Bronchus fibroblast of lung (primary cell): ENCODE data around the gene ADK. TPM values are rescaled to one million over a fixed set of nuclear protein-coding genes. Genes with fewer than 3 reads are reported as not detected.

Experiments used
- total RNA-seq: library from RNA; depleted of rRNA; stranded (reverse); fragments of >200 nt; gene quantifications from 2 replicates; pipeline ENCODE4 v1.2.3, GENCODE V29; 2015

The ADK gene
- 32.3 and 32.6 TPM in 2 replicates for total RNA-seq

DNA sequence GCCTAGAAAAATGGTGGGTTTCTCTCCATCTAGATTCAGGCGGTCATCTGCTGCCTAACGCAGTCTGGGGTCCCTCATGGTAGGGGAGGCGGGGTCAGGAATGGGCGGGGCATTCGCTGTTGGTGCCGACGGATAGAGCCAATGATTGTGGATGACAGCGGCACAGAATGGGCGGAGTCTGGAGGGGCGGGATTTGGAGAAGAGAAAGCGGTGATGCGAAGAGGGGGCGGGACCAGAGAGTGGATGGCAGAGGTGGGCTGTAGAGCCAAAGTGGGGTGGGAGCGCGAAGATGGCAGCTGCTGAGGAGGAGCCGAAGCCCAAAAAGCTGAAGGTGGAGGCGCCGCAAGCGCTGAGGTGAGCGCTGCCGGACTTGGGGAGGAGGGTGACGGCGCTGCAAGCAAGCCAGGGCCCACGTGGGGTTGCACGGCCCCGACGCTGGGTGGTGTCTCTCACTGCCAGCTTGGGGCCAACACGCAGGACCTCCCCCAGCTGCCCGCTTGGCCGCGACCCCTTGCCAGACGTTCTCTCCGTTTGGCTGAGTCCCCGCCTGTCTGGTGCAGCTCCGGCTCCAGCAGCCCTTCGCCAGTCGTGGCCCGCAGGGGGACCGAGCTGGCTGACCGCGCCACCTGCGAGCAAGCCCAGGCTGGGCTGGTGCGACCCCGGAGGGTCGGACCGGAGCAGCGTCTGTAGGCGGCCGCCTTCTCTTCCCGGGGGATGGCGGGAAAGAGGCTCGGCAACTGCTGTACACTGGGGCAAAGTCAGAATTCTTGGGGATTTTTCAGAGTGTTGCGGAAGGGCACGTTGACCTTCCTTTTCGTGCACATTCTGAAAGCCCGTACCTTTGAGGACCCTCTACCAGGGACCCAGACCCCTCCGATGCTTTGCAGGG, at the start of gene ADK:
TSS of gene ADK (plus strand) at position 232 of the 889 bp plus-strand sequence. CDS start at position 290, 58 bp downstream.

GRCh38 chr10:74150204-74150989, 624 bp upstream of the ADK start, which contains the start of gene AP3M1:
Gene AP3M1 (minus strand): TSS chr10:74150828. CDS start chr10:74138379, 12,449 bp downstream.

Other genes starting within 250 kb of the ADK start
- 54.8 and 56.8 TPM in 2 replicates for gene PLAU, start 240.1 kb upstream of the ADK start, total RNA-seq
- 106 and 117 TPM in 2 replicates for gene VCL, start 153.1 kb upstream of the ADK start, total RNA-seq
- gene AP3M1, start 393 bp upstream of the ADK start, total RNA-seq, result 24.0 and 26.0 TPM in 2 replicates